ENCODE results near the gene LIN37.
A peak's percentile ranks its signal among the peaks of the same experiment; 100 is the strongest.

Gene LIN37

DNA sequence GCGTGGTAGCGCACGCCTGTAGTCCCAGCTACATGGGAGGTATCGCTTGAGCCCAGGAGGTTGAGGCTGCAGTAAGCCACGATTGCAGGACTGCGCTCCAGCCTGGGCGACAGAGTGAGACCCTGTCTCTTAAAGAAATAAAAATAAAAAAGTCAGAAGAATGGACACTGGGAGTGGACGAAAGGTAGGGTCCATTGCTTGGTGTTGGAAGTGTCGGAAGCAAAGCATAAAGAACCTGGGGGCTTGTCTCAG lies 26.6 kb downstream of the LIN37 start:
- DNase-seq (ENCODE audit: low read depth): no peak

DNA sequence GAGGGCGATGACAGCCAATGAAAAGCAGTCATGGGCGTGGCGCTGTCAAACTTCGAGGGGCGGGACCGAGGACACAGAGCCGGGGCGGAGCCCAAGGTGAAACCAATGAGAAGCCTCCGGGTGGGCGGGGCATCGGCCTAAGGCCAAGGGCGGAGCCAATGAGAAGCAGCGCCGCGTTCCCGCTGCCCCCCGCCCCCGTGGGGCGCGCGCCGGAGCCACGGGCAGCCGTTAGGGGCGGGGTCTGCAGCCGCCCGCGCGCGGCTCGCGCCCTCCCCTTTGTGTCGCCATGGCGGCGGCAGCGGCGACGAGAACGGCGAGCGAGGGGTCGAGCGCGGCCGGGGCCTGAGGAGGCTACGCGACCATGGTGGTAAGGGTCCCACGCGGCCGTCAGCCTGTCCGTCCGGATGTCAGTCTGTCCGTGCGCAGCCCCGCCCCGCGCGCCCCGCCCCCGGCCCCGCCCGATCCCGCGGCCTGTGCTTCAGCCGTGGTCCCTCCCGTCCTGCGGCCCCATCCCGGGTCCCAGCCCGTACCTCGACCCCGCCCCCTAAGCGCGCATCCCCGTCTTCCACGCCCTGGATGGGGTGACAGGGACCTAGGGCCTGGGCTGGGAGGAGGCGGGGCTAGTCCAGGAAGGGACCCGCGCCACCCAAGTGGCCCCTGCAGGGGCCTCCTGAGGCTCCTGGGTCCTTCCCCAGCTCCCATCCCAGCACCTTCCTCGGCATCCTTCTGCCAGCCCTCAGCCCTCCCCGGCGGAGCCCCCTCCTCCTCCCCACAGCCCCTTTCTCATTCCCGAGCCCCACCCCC lies 27.1 kb downstream of the LIN37 start, which contains the start of gene ARHGAP33:
Gene ARHGAP33 (plus strand): TSS at position 267 of the 804 bp plus-strand sequence. CDS start 95 bp downstream, at position 362.
- peak; percentile 100 for DNase-seq (ENCODE audit: low read depth)

DNA sequence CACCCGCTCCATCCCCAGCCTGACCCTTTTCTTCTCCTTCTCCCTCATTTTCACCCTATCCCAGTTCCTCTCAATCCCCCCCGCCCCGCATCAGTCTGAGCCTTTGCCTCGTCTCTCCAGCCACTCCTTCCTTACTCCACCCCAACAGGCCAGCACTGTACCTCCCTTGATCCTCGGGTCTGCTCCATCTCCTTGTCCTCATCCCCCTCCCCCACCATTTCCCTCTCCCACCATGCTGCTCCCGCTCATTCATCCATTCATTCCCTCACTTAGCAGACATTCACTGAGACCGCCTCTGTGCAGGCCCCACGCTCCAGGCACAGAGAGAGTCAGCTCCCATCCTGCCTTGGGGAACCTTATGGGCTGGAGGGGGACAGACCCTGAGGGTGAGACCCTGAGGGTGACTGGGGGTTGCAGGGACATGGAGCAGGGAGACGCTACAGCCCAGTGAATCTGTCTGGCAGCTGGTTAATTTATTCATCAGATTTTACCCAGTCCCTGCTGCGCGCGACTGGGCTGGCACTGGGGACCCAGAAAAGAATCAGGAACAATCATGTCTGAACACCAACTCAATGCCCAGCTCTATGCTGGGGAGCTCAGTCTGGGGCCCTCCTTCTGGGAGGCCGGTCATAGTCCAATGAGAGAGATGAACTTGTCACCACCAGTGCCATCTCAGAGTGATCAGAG lies 27.9 kb downstream of the LIN37 start:
- no peak for DNase-seq (ENCODE audit: low read depth)

DNA sequence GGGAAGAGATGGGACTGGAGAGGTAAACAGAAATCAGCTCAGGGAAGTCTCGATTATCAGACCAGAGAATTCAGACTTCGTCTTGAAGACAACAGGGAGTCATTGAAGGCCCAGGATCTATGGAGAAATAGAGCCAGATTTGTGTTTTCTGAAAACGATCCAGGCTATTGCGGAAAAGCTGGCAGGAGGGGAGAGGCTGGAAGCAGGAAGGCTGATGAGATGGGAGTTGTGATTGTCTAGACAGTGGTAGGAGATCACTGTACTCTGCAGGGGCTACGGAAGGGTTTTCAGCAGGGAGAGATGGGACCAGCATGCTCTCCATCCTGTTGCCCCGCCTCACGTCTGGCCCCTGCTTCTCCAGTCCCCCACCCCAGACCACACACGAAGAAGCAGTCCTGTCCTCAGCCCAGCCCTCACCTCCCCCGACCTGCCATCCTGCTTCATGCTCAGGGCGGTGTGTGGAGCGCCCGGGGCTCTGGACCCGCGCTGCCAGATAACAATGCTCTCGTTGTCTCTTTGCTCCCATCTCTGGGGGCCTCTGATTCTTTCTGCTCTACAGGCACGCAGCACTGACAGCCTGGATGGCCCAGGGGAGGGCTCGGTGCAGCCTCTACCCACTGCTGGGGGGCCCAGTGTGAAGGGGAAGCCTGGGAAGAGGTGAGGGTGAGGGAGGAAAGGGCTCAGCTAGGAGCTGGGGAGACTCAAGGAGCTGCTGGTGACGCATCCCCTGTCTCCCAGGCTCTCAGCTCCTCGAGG lies 28.9 kb downstream of the LIN37 start:
- no peak for DNase-seq (ENCODE audit: low read depth)

DNA sequence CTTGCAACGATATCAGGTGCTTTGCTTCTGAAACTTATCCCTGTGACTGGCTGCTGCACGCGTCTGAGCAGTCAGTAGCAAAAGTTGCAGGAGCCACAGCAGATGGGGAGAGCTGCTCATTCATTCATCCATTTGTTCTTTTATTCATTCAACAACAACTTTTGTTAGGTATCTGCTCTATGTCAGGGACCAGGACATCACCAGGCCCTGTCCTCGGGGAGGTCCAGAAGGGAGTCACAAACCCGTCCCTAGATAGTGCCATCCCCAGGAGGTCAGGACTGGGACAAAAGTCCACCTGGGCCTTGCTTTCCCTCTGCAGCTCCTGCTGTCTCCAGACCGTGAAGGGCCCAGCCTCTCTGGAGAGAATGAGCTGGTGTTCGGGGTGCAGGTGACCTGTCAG lies 29.6 kb downstream of the LIN37 start:
- no peak for DNase-seq (ENCODE audit: low read depth)

DNA sequence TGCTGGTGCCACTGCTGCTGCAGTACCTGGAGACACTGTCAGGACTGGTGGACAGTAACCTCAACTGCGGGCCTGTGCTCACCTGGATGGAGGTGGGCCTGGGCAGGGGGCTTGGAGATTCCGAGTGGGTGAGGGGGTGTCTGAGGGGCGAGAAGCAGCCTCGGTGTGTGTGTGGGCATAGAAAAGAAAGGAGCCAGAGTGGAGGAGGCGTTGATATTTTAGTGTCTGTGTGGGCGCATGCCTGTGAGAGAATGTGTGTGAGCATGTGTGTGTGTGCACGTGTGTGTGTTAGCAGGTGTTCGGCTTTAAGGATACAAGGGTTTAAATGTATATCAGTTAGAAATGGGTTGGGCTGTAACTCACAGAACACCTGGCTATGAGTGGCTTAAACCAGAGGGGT lies 30.7 kb downstream of the LIN37 start:
- DNase-seq (ENCODE audit: low read depth): no peak

DNA sequence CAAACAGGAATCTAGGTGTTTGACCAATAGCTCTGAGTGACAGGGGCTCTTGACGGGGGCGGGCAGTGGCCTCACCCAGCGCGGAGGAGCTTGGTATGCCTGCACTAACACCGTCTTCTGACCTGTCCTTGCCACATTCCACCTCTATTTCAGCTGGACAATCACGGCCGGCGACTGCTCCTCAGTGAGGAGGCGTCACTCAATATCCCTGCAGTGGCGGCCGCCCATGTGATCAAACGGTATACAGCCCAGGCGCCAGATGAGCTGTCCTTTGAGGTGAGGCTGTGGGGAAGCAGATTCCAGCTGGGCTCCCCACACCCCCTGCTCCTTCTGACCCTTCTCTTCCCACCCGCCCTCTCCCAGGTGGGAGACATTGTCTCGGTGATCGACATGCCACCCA lies 31.7 kb downstream of the LIN37 start:
- no peak for DNase-seq (ENCODE audit: low read depth)

DNA sequence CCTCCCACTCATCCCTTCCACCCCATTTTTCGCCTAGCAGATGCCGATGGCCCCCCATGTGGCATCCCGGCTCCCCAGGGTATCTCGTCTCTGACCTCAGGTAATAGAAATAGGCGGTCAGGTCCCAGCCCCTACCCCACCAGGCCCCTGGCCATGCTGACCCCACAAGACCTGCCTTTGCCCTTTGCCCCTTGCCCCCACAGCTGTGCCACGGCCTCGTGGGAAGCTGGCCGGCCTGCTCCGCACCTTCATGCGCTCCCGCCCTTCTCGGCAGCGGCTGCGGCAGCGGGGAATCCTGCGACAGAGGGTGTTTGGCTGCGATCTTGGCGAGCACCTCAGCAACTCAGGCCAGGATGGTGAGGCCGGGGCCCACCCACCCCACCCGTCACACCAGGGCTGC lies 32.3 kb downstream of the LIN37 start:
- DNase-seq (ENCODE audit: low read depth): no peak

DNA sequence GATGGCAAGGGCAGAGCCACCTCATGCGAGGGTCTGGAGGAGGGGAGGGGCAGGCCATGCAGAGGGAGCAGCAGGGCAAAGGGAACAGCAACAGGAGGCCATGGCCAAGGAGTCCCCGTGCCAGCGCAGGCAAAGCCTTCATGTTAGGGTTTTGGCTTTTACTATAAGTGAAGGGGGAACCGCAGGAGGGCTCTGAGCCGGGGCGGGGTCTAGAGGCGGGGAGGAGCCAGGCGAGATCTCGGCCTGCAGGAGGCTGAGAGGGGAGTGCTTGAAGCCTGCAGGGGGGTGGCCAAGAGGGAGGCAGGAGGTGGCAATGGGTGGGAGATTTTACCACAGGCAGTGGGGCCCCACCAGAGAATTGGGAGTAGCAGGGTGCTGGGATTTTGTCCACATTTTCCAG lies 33.3 kb downstream of the LIN37 start:
- DNase-seq (ENCODE audit: low read depth): no peak

DNA sequence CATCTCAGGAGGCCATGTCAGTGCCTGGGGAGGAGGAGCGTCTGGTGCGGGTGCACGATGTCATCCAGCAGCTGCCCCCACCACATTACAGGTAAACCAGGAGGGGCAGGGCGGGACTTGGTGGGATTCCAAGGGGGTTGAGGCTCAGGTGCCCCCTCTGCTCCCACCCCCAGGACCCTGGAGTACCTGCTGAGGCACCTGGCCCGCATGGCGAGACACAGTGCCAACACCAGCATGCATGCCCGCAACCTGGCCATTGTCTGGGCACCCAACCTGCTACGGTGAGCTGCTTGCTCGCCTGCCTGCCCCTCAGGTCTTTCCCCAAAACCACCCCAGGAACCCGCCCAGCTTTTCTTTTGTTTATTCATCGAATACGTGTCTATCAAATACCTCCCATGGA lies 34.2 kb downstream of the LIN37 start:
- DNase-seq (ENCODE audit: low read depth): no peak

DNA sequence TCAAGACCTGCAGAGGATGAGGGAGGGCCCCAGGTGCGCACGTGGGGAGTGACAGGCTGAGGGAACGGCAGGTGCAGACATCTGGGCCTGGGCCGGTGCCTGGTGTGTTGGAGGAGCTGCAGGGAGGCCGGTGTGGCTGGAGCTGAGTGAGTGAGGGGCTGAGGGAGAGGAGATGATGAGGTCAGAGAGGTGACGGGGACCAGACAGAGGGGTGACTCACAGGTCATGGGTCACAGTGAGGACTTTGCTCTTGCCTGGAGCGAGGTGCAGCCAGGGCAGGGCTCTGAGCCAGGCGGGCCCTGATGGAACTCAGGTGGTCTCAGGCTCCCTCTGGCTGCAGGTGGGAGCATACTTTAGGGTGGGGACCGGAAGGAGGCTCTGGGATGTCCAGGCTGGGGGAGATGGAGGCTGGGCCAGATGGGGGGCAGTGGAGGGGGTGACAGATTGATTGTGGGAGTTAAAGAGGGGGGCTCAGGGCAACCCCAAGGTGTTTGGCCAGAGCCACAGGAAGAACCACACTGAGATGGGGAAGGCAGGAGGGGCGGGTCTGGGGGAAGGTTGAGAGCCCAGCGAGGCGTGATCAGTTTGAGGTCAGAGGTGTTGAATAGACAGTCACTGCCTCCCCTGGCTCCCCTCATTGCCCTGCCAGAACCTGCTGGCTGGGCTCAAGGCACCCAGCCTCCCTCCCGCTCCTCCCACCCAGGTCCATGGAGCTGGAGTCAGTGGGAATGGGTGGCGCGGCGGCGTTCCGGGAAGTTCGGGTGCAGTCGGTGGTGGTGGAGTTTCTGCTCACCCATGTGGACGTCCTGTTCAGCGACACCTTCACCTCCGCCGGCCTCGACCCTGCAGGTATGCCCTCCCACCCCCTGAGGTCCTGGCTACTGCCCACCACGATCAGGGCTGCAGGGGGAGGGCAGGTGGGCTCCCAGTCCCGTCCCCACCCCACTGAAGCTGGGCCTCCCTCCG lies 35.4 kb downstream of the LIN37 start:
- DNase-seq (ENCODE audit: low read depth): no peak

DNA sequence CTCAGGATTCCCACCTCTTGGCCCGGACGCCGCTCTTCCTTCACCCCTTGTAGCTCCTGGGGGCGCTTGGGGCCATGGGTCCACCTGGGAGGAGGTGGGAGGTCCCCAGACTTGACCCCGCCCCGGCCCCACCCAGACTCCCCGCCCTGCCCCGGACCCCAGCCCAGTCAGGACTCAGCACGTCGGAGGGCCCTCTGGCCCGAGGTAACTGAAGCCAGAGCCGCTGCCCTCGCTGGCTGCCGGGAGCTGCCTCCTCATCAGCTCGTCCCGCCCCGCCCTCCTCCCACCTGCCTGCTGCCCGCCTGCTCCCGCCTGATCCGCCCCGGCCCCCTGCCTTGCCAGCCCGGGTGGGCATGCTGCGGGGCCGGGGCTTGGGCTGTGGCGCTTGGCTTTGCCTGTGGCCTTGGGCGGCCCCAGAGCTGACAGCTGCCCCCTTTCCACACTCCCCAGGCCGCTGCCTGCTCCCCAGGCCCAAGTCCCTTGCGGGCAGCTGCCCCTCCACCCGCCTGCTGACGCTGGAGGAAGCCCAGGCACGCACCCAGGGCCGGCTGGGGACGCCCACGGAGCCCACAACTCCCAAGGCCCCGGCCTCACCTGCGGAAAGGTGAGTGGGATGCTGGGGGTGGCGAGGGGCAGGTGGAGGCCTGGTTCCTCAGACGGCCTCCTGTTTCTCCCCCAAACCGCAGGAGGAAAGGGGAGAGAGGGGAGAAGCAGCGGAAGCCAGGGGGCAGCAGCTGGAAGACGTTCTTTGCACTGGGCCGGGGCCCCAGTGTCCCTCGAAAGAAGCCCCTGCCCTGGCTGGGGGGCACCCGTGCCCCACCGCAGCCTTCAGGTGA lies 36.3 kb downstream of the LIN37 start:
- no peak for DNase-seq (ENCODE audit: low read depth)

DNA sequence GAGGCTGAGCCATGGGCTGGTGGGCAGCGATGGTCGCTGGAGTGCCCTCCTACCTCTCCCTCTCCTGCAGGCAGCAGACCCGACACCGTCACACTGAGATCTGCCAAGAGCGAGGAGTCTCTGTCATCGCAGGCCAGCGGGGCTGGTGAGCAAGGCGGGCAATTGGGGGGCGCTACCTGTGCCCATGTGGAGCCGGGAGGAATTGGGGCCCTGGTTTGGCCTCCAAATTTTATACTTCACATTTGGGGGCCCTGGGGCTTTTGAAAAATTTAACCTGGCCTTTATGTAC lies 36.9 kb downstream of the LIN37 start:
- DNase-seq (ENCODE audit: low read depth): no peak

DNA sequence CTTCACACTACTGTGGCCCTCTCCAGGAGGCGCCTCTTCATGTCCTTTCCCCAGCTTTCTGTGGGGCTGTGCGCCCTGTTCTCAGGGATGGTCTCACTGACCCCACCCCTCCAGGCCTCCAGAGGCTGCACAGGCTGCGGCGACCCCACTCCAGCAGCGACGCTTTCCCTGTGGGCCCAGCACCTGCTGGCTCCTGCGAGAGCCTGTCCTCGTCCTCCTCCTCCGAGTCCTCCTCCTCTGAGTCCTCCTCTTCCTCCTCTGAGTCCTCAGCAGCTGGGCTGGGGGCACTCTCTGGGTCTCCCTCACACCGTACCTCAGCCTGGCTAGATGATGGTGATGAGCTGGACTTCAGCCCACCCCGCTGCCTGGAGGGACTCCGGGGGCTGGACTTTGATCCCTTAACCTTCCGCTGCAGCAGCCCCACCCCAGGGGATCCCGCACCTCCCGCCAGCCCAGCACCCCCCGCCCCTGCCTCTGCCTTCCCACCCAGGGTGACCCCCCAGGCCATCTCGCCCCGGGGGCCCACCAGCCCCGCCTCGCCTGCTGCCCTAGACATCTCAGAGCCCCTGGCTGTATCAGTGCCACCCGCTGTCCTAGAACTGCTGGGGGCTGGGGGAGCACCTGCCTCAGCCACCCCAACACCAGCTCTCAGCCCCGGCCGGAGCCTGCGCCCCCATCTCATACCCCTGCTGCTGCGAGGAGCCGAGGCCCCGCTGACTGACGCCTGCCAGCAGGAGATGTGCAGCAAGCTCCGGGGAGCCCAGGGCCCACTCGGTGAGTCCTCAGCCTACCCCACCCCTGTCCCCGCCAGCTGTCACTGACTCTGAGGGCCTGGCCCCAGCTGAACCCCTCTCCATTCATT lies 38.2 kb downstream of the LIN37 start:
- DNase-seq (ENCODE audit: low read depth): no peak

DNA sequence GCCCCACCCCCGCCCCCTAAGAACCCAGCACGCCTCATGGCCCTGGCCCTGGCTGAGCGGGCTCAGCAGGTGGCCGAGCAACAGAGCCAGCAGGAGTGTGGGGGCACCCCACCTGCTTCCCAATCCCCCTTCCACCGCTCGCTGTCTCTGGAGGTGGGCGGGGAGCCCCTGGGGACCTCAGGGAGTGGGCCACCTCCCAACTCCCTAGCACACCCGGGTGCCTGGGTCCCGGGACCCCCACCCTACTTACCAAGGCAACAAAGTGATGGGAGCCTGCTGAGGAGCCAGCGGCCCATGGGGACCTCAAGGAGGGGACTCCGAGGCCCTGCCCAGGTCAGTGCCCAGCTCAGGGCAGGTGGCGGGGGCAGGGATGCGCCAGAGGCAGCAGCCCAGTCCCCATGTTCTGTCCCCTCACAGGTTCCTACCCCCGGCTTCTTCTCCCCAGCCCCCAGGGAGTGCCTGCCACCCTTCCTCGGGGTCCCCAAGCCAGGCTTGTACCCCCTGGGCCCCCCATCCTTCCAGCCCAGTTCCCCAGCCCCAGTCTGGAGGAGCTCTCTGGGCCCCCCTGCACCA lies 38.9 kb downstream of the LIN37 start:
- DNase-seq (ENCODE audit: low read depth): no peak

DNA sequence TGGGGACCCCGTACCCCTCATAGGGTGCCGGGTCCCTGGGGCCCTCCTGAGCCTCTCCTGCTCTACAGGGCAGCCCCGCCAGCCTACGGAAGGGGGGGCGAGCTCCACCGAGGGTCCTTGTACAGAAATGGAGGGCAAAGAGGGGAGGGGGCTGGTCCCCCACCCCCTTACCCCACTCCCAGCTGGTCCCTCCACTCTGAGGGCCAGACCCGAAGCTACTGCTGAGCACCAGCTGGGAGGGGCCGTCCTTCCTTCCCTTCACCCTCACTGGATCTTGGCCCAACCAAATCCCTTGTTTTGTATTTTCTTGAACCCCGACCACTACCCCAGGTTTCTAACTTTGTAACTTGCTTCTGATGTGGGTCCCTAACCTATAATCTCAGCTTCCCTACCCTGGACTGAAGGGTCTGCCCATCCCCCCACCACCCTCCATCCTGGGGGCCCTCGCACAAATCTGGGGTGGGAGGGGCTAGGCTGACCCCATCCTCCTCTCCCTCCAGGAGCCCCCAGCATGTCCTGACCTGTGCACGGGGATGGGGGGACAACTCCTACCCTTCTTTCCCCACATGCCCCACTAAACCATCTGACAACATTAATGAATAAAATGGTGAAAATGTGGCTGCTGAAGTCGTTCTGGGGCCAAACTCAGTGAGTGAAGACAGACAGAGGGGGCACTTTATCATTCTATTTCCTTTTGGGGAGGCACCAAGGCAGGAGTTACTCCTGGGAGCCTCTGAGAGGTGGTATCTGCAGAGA lies 40.0 kb downstream of the LIN37 start:
- DNase-seq (ENCODE audit: low read depth): no peak

DNA sequence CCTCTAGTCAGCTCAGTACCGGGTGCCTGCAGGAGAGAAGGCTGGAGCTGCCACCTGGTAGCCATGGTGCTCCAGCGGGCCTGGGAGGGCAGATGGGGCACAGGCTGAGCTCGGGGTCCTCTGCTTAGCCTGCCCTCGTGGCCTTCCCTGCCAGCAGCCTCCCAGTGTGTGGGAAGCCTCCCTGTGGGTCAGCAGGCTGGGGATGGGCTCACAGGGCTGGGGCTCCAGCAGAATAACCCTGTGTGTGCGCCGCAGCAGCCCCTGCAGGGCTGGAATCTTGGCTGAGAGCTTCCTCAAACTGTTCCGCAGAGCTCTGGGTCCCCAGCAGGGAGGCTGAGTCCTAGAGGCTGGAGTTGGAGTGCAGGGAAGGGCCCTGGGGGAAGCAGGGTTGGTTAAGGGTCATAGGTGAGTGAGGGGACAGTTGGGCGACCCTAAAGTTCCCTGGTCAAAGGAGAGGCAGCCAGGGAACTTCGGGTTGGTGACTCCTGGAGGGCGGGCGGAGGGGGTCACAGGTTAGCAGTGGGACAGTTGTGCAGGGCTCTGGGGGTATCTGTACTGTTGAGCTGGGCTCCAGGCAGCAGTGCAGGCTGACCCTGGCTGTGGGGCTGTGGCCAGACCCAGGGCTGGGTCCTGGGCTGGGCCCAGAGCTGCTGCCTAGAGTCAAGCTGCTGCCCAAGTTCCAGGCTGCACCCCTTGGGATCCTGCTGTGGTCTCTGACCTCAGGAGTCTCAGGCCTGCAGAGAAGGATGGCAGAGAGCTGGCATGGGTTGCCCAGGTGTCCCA lies 41.0 kb downstream of the LIN37 start:
- DNase-seq (ENCODE audit: low read depth): no peak

Measured in HS-27A (cell line).